ENCODE results near the gene FOXK2. TPM values are rescaled to one million over a fixed set of nuclear protein-coding genes. Genes with fewer than 3 reads are reported as not detected.

Gene FOXK2
- total RNA-seq, 1 experiment from 2014 or later, result 107 TPM

DNA sequence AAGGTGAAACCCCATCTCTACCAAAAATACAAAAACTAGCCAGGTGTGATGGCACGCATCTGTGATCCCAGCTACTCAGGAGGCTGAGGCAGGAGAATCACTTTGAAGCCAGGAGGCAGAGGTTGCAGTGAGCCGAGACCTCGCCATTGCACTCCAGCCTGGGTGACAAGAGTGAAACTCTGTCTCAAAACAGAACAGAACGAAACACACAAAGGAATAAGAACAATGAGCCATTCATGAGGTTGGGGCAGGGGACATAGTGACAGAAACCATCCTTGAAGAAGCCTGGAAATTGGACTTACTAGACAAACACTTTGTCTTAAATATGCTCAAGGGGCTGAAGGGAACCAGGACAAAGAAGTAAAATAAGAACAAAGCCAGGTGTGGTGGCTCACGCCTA lies 89.3 kb downstream of the FOXK2 start:
- Histone ChIP-seq H3K36me3 (ENCODE audit: insufficient read depth, low read length, poor library complexity, severe bottlenecking) (peaks cover 46% of the 10 kb centered on the region), H3K9me3 (ENCODE audit: low read depth, low read length, poor library complexity, severe bottlenecking) (no peaks in the 10 kb centered on the region), H3K27ac (ENCODE audit: low read depth, low read length, poor library complexity, severe bottlenecking) (no peak overlapping the region), H3K27me3 (replicated peaks; ENCODE audit: insufficient read depth, low read depth, low read length, poor library complexity) (no peaks in the 10 kb centered on the region), H3K4me1 (ENCODE audit: insufficient read depth, low read length, poor library complexity, severe bottlenecking) (peaks cover 13% of the 10 kb centered on the region), H3K4me3 (ENCODE audit: low read depth, low read length, poor library complexity, severe bottlenecking) (no peak overlapping the region)
- ChIA-PET CTCF (no interaction called here), POLR2A (ENCODE audit: low non-redundant PET) (interaction anchor here (0.7 kb wide), 1 partner anchor 222 kb away, joined by 3 read pairs; no protein-coding TSS in a partner anchor)
- intact Hi-C loops (cut with micrococcal nuclease; ENCODE audit: unreplicated experiment), result no loop called here
- TF ChIP-seq CTCF (conservative IDR thresholded peaks at IDR 0.05; ENCODE audit: low read depth, low read length) (no peak), EZH2 (IDR thresholded peaks at IDR 0.05; ENCODE audit: borderline replicate concordance, low read depth, low read length, poor library complexity, severe bottlenecking) (no peak)
- DNase-seq (ENCODE audit: low spot score), result no peak
- no TSS peak for BruUV-seq (replicated peaks)

DNA sequence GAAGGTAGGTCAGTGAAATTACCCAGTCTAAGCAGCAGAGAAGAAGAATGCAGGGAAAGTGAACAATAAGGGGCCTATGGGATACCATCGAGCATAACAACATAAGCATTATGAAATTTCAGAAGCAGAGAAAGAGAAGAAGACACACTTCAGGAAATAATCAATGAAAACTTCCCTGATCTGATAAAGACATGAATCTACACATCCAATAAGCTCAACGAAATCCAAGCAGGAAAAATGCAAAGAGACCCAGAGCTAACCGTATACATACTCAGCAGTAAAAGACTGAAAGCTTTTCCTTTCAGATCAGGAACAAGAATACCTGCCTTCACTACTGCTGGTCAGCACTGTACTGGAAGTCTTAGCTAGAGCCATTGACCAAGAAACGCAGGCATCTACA lies 90.1 kb downstream of the FOXK2 start:
- TF ChIP-seq EZH2 (IDR thresholded peaks at IDR 0.05; ENCODE audit: borderline replicate concordance, low read depth, low read length, poor library complexity, severe bottlenecking) (no peak), CTCF (conservative IDR thresholded peaks at IDR 0.05; ENCODE audit: low read depth, low read length) (no peak)
- ChIA-PET CTCF (no interaction called here), POLR2A (ENCODE audit: low non-redundant PET) (no interaction called here)
- no peaks in the 10 kb centered on the region for H3K9me3 ChIP-seq (ENCODE audit: low read depth, low read length, poor library complexity, severe bottlenecking)
- intact Hi-C loops (cut with micrococcal nuclease; ENCODE audit: unreplicated experiment), result no loop called here
- H3K27ac ChIP-seq (ENCODE audit: low read depth, low read length, poor library complexity, severe bottlenecking), result no peak overlapping the region
- peaks cover 10% of the 10 kb centered on the region for H3K4me1 ChIP-seq (ENCODE audit: insufficient read depth, low read length, poor library complexity, severe bottlenecking)
- no peak for DNase-seq (ENCODE audit: low spot score)
- BruUV-seq (replicated peaks), result no TSS peak
- H3K27me3 ChIP-seq (replicated peaks; ENCODE audit: insufficient read depth, low read depth, low read length, poor library complexity), result no peaks in the 10 kb centered on the region
- H3K36me3 ChIP-seq (ENCODE audit: insufficient read depth, low read length, poor library complexity, severe bottlenecking), result peaks cover 37% of the 10 kb centered on the region
- no peak overlapping the region for H3K4me3 ChIP-seq (ENCODE audit: low read depth, low read length, poor library complexity, severe bottlenecking)

DNA sequence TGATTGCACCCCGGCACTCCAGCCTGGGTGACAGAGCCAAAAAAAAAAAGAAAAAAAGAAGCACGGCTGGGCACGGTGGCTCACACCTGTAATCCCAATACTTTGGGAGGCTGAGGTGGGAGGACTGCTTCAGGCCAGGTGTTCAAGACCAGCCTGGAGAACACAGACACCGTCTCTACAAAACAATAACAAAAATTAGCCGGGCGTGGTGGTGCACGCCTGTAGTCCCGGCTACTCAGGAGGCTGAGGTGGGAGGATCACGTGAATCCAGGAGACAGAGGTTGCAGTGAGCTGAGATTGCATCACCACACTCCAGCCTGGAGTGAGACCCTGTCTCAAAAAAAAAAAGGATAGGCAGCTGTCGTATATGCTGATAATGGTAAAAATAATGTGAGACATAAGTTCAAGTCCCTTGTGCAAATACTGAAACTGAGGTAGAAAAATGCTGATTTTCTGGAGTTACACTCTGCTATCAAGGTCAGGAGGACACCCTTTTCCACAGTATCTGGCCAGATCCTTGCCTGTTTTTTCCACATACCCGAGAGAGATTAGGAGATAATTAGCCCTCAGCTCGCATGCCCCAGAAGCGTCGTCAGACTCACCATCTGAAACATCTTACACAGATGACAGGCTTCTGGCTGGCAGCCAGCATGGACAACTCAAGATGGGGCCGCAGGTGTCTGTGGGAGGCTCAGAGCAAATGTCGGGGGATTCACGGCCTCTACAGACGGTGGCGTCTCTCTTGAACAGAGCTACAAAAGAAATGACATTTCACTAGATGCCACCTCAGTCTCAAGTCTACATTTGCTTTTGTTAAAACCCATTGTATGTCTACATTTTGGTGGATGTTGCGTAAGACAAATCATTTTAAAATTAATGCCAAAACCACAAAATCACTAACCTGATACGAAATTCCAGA lies 91.9 kb downstream of the FOXK2 start:
- no peak overlapping the region for H3K4me3 ChIP-seq (ENCODE audit: low read depth, low read length, poor library complexity, severe bottlenecking)
- peak overlapping the region; percentile 69 for H3K27ac ChIP-seq (ENCODE audit: low read depth, low read length, poor library complexity, severe bottlenecking)
- BruUV-seq (replicated peaks), result no TSS peak
- intact Hi-C loops (cut with micrococcal nuclease; ENCODE audit: unreplicated experiment), result no loop called here
- ChIA-PET POLR2A (ENCODE audit: low non-redundant PET) (no interaction called here), CTCF (interaction anchor here (0.6 kb wide), 1 partner anchor 105 kb away, joined by 8 read pairs; the partner anchor contains the start of gene FN3KRP)
- no peak for TF ChIP-seq EZH2 (IDR thresholded peaks at IDR 0.05; ENCODE audit: borderline replicate concordance, low read depth, low read length, poor library complexity, severe bottlenecking)
- TF ChIP-seq CTCF (conservative IDR thresholded peaks at IDR 0.05; ENCODE audit: low read depth, low read length), result no peak
- H3K9me3 ChIP-seq (ENCODE audit: low read depth, low read length, poor library complexity, severe bottlenecking), result no peaks in the 10 kb centered on the region
- H3K36me3 ChIP-seq (ENCODE audit: insufficient read depth, low read length, poor library complexity, severe bottlenecking), result peaks cover 32% of the 10 kb centered on the region
- peak; percentile 91 for DNase-seq (ENCODE audit: low spot score)
- no peaks in the 10 kb centered on the region for H3K27me3 ChIP-seq (replicated peaks; ENCODE audit: insufficient read depth, low read depth, low read length, poor library complexity)
- H3K4me1 ChIP-seq (ENCODE audit: insufficient read depth, low read length, poor library complexity, severe bottlenecking), result peaks cover 10% of the 10 kb centered on the region
